Gastroesophageal sphincter (tissue), 4 donors: ENCODE results near the gene PARD3B. TPM values are rescaled to one million over a fixed set of nuclear protein-coding genes. Genes with fewer than 3 reads are reported as not detected.
A peak's percentile ranks its signal among the peaks of the same experiment; 100 is the strongest.

Experiments
- ATAC-seq: fragments of 150-250 bp; one replicate; pipeline ENCODE4 v1.9.1; 2016; ENCODE audit warnings: mild to moderate bottlenecking, moderate library complexity
- H3K27ac ChIP-seq, 4 donors: fragments of 200-600 bp; sonication (generic) in 3 of 4; 1 replicate in 3 of 4; 2 replicates in 1 of 4; pipeline ENCODE4 v1.5.1; 2016 to 2019
- H3K27me3 ChIP-seq: fragments of 200-600 bp; sonication (generic); one replicate; pipeline ENCODE4 v1.5.1; 2019
- H3K36me3 ChIP-seq, 2 donors: fragments of 200-600 bp; sonication (generic); one replicate each; pipeline ENCODE4 v1.5.1; 2019; ENCODE audit warnings: control low read depth in 1 of 2
- H3K4me1 ChIP-seq, 3 donors: fragments of 200-600 bp; sonication (generic); 1 replicate in 2 of 3; 2 replicates in 1 of 3; pipeline ENCODE4 v1.5.1; 2016 to 2019; ENCODE audit warnings: control low read depth in 2 of 3
- H3K4me3 ChIP-seq, 2 donors: fragments of 200-600 bp; sonication (generic); one replicate each; pipeline ENCODE4 v1.5.1; 2019; ENCODE audit warnings: mild to moderate bottlenecking in 1 of 2, moderate library complexity in 1 of 2
- H3K9me3 ChIP-seq, 3 donors: fragments of 200-600 bp; sonication (generic); one replicate each; pipeline ENCODE4 v1.5.1; 2017 to 2019; ENCODE audit warnings: control low read depth in 2 of 3
- CTCF ChIP-seq, 4 experiments: fragments of 200-600 bp in 2 of 4; fragments of 450-650 bp in 2 of 4; sonication (generic) in 1 of 4; IDR thresholded peaks; one replicate each; pipeline ENCODE4 v1.5.1; 2017 to 2019; ENCODE audit warnings: antibody characterized with exemption in 4 of 4, mild to moderate bottlenecking in 2 of 4, moderate library complexity in 2 of 4
- EP300 ChIP-seq: sonication (generic); formaldehyde crosslinking; IDR thresholded peaks from one replicate; pipeline ENCODE4 v1.6.1; 2017; ENCODE audit warnings: antibody characterized with exemption, mild to moderate bottlenecking
- POLR2A ChIP-seq, 2 donors: fragments of 450-650 bp; IDR thresholded peaks; one replicate each; pipeline ENCODE4 v1.6.1; 2017; ENCODE audit warnings: antibody characterized with exemption in 2 of 2, mild to moderate bottlenecking in 2 of 2, moderate library complexity in 1 of 2
- POLR2AphosphoS5 ChIP-seq: sonication (generic); formaldehyde crosslinking; IDR thresholded peaks from one replicate; pipeline ENCODE4 v1.6.1; 2017; ENCODE audit warnings: antibody characterized with exemption
- WGBS, 2 donors: methylation state at CpG; one replicate each; pipeline ENCODE4 v1.1.5; 2018; ENCODE audit warnings: low coverage in 1 of 2; 5-methylcytosine and 5-hydroxymethylcytosine counted together
- total RNA-seq, 4 donors: library from RNA; depleted of rRNA; stranded (reverse); fragments of >200 nt; gene quantifications; one replicate each; pipeline ENCODE4 v1.1.0, GENCODE V29; 2016

The PARD3B gene
- total RNA-seq, 4 donors from 2014 or later = 29.6 to 42.2 (median 41.0) TPM

GRCh38 chr2:205557873-205558272, 1012.6 kb downstream of the PARD3B start:
- no peaks in the 10 kb centered on the region for H3K4me1 ChIP-seq
- ATAC-seq = no peak
- no peak overlapping the region for H3K27ac ChIP-seq
- H3K4me3 ChIP-seq = no peak overlapping the region
- no peak for TF ChIP-seq CTCF (IDR thresholded peaks at IDR 0.05)
- TF ChIP-seq POLR2A (IDR thresholded peaks at IDR 0.05) = no peak
- no peak for TF ChIP-seq EP300
- TF ChIP-seq POLR2AphosphoS5 = no peak
- peaks cover 0 to 32% of the 10 kb centered on the region in 2 donors for H3K36me3 ChIP-seq
- H3K9me3 ChIP-seq = no peaks in the 10 kb centered on the region
- WGBS, 2 donors = 90% methylated on average over 3 of the region's 4 CpGs; no CpG with 5 or more reads in 1 of the 2 donors
- no peaks in the 10 kb centered on the region for H3K27me3 ChIP-seq

GRCh38 chr2:205561441-205561840, 1016.2 kb downstream of the PARD3B start:
- 88 to 90% methylated on average over 2 to 5 of the region's 6 CpGs for WGBS, 2 donors
- ATAC-seq = no peak
- Histone ChIP-seq H3K36me3 (peaks cover 0 to 16% of the 10 kb centered on the region in 2 donors), H3K9me3 (no peaks in the 10 kb centered on the region), H3K27me3 (no peaks in the 10 kb centered on the region), H3K4me3 (no peak overlapping the region), H3K4me1 (no peaks in the 10 kb centered on the region), H3K27ac (no peak overlapping the region)
- TF ChIP-seq EP300 (no peak), CTCF (IDR thresholded peaks at IDR 0.05) (no peak), POLR2A (IDR thresholded peaks at IDR 0.05) (no peak), POLR2AphosphoS5 (no peak)

- H3K27ac ChIP-seq = no peak overlapping the region
- no peaks in the 10 kb centered on the region for H3K27me3 ChIP-seq
- TF ChIP-seq POLR2A (IDR thresholded peaks at IDR 0.05) = no peak
- peak in 1 of 4 experiments; percentile 17 for TF ChIP-seq CTCF (IDR thresholded peaks at IDR 0.05)
- no peak for ATAC-seq
- H3K36me3 ChIP-seq = no peaks in the 10 kb centered on the region
- H3K9me3 ChIP-seq = no peaks in the 10 kb centered on the region
- H3K4me1 ChIP-seq = no peaks in the 10 kb centered on the region
- 32 to 51% methylated on average over 2 of the region's 2 CpGs for WGBS, 2 donors
- H3K4me3 ChIP-seq = no peak overlapping the region
Measured at GRCh38 chr2:205563646-205564045, 1018.4 kb downstream of the PARD3B start.

GRCh38 chr2:205564346-205565141, 1019.3 kb downstream of the PARD3B start:
- 100% methylated on average over 3 of the region's 10 CpGs for WGBS, 2 donors

More at GRCh38 chr2:205564346-205565141, 1019.3 kb downstream of the PARD3B start:
- Histone ChIP-seq H3K9me3 (no peaks in the 10 kb centered on the region), H3K27me3 (no peaks in the 10 kb centered on the region), H3K4me1 (no peaks in the 10 kb centered on the region), H3K27ac (no peak overlapping the region), H3K4me3 (no peak overlapping the region), H3K36me3 (no peaks in the 10 kb centered on the region)
- no peak for TF ChIP-seq CTCF (IDR thresholded peaks at IDR 0.05)
- TF ChIP-seq POLR2AphosphoS5 = no peak
- no peak for TF ChIP-seq EP300
- no peak for TF ChIP-seq POLR2A (IDR thresholded peaks at IDR 0.05)
- ATAC-seq = no peak
